B cell (primary cell): ENCODE results near the gene CLEC4G. TPM values are rescaled to one million over a fixed set of nuclear protein-coding genes. Genes with fewer than 3 reads are reported as not detected.

Source experiments
- ATAC-seq: fragments of 200-7000 bp; cut with Tn5 transposase; one replicate; pipeline ENCODE4 v1.10.0; 2021; ENCODE audit warnings: low read depth, mild to moderate bottlenecking, moderate number of reproducible peaks, moderate library complexity
- CTCF ChIA-PET: fragments of 350-600 bp; sonication (Branson Sonifier 250); formaldehyde crosslinking; loops from one replicate; lab custom pipeline; 2021; ENCODE audit warnings: antibody characterized with exemption, inconsistent platforms; lab: Charles Lee
- POLR2A ChIA-PET: fragments of 350-600 bp; sonication (Branson Sonifier 250); formaldehyde crosslinking; loops from one replicate; lab custom pipeline; 2021; ENCODE audit warnings: antibody characterized with exemption; lab: Charles Lee
- DNase-seq: peaks from one replicate; pipeline ENCODE4 v3.0.0; 2013
- H2AFZ ChIP-seq: 2 replicates; pipeline ENCODE4 v1.6.1; 2012; ENCODE audit warnings: mild to moderate bottlenecking, low read depth, low read length; ENCODE audit not compliant: insufficient read depth, poor library complexity, severe bottlenecking
- H3K27ac ChIP-seq, 2 donors: 1 replicate in 1 of 2; 2 replicates in 1 of 2; pipeline ENCODE4 v1.5.1; 2012 to 2013; ENCODE audit warnings: low read length in 2 of 2, mild to moderate bottlenecking in 2 of 2, moderate library complexity in 1 of 2
- H3K27me3 ChIP-seq, 4 experiments: fragments of 200-600 bp in 1 of 4; sonication (generic) in 1 of 4; replicated peaks in 1 of 4; 1 replicate in 2 of 4; 2 replicates in 2 of 4; pipeline versions ENCODE4 v1.6.1 to v1.7.0; 2013 to 2016; ENCODE audit warnings: low read length in 3 of 4, mild to moderate bottlenecking in 2 of 4, mixed read lengths in 1 of 4, moderate library complexity in 1 of 4; ENCODE audit not compliant: insufficient read depth in 4 of 4, control insufficient read depth in 3 of 4; ENCODE audit errors: control extremely low read depth in 1 of 4
- H3K36me3 ChIP-seq, 2 experiments: replicated peaks in 1 of 2; 1 replicate in 1 of 2; 2 replicates in 1 of 2; pipeline versions ENCODE4 v1.6.1 to v1.7.1; 2013; ENCODE audit warnings: low read length in 1 of 2; ENCODE audit not compliant: insufficient read depth in 2 of 2, control insufficient read depth in 1 of 2; ENCODE audit errors: control extremely low read depth in 1 of 2, extremely low read depth in 1 of 2
- H3K4me1 ChIP-seq, 2 donors: fragments of 200-600 bp in 1 of 2; sonication (generic) in 1 of 2; 1 replicate in 1 of 2; 2 replicates in 1 of 2; pipeline versions ENCODE4 v1.5.1 to v1.6.1; 2013 to 2017; ENCODE audit warnings: low read length in 2 of 2; ENCODE audit not compliant: control insufficient read depth in 2 of 2, insufficient read depth in 2 of 2
- H3K4me2 ChIP-seq: replicated peaks from 2 replicates; pipeline ENCODE3; 2012; ENCODE audit warnings: mild to moderate bottlenecking, low read depth, low read length; ENCODE audit not compliant: poor library complexity, severe bottlenecking
- H3K4me3 ChIP-seq, 5 experiments: fragments of 200-600 bp in 1 of 5; sonication (generic) in 1 of 5; 1 replicate in 3 of 5; 2 replicates in 2 of 5; pipeline versions ENCODE4 v1.5.1 to v1.7.0; 2011 to 2016; ENCODE audit warnings: low read length in 4 of 5, mild to moderate bottlenecking in 4 of 5, low read depth in 2 of 5, control low read depth in 1 of 5, moderate library complexity in 1 of 5; ENCODE audit not compliant: insufficient read depth in 1 of 5; ENCODE audit errors: control extremely low read depth in 1 of 5, extremely low read depth in 1 of 5
- H3K79me2 ChIP-seq: fragments of 200-600 bp; sonication (generic); one replicate; pipeline ENCODE4 v1.6.0; 2016; ENCODE audit warnings: low read length; ENCODE audit not compliant: control insufficient read depth, insufficient read depth
- H3K9ac ChIP-seq: fragments of 200-600 bp; sonication (generic); 2 replicates; pipeline ENCODE4 v1.6.1; 2017; ENCODE audit warnings: mild to moderate bottlenecking, low read length, moderate library complexity
- H3K9me3 ChIP-seq, 3 donors: one replicate each; pipeline versions ENCODE4 v1.6.1 to v1.7.1; 2013; ENCODE audit warnings: low read length in 2 of 3; ENCODE audit not compliant: control insufficient read depth in 2 of 3, insufficient read depth in 1 of 3; ENCODE audit errors: control extremely low read depth in 1 of 3
- H4K20me1 ChIP-seq: 2 replicates; pipeline ENCODE4 v1.6.0; 2012; ENCODE audit warnings: mild to moderate bottlenecking, low read length; ENCODE audit not compliant: insufficient read depth, control insufficient read depth, poor library complexity, severe bottlenecking
- H3K27ac Mint-ChIP-seq: one replicate; pipeline ENCODE4 v1.8.0; 2021; ENCODE audit warnings: mixed read lengths
- H3K27me3 Mint-ChIP-seq: one replicate; pipeline ENCODE4 v1.8.0; 2021; ENCODE audit warnings: mixed read lengths
- H3K4me1 Mint-ChIP-seq: one replicate; pipeline ENCODE4 v1.8.0; 2021; ENCODE audit warnings: mixed read lengths
- H3K4me3 Mint-ChIP-seq: one replicate; pipeline ENCODE4 v1.8.0; 2021; ENCODE audit warnings: mixed read lengths
- H3K9me3 Mint-ChIP-seq: one replicate; pipeline ENCODE4 v1.8.0; 2022; ENCODE audit warnings: mixed read lengths; ENCODE audit not compliant: insufficient read depth
- CTCF ChIP-seq: fragments of 200-600 bp; IDR thresholded peaks from one replicate; pipeline ENCODE4 v1.8.0; 2022; ENCODE audit warnings: antibody characterized with exemption, mild to moderate bottlenecking
- EZH2 ChIP-seq: IDR thresholded peaks from 2 replicates; pipeline ENCODE4 v1.6.1; 2012; ENCODE audit warnings: borderline replicate concordance, low read depth, mild to moderate bottlenecking, moderate library complexity, low read length; ENCODE audit not compliant: insufficient read depth, poor library complexity, severe bottlenecking
- WGBS: methylation state at CpG from one replicate; pipeline ENCODE4 v1.1.5; 2013; ENCODE audit warnings: missing lambda C conversion rate; ENCODE audit not compliant: insufficient coverage; 5-methylcytosine and 5-hydroxymethylcytosine counted together
- intact Hi-C: fragments of 100-400 bp; cut with micrococcal nuclease; formaldehyde crosslinking; loops from one replicate; pipeline ENCODE4 v1.10.0; 2022
- polyA plus RNA-seq: library from polyadenylated mRNA; depleted of rRNA; stranded (reverse); fragments of >200 nt; gene quantifications from 2 replicates; pipeline ENCODE4 v1.2.3, GENCODE V29; 2012
- total RNA-seq, 2 donors: library from RNA; stranded (reverse); fragments of 120-200 nt in 1 of 2; gene quantifications; 1 replicate in 1 of 2; 2 replicates in 1 of 2; pipeline versions ENCODE4 v1.2.3 to v1.2.4, GENCODE V29; 2013 to 2022

Gene CLEC4G
- total and polyA plus RNA-seq, 2 donors (not counting 1 experiment from before 2014, with no cell fraction given), result 1.3 TPM; not detected in 1

GRCh38 chr19:7772752-7773291 is 40.9 kb upstream of the CLEC4G start:
- Histone ChIP-seq H3K36me3 (no peaks in the 10 kb centered on the region), H3K27me3 (peaks cover 0 to 6% (median 0%) of the 10 kb centered on the region in 4 experiments), H2AFZ (no peak overlapping the region), H3K4me2 (no peak overlapping the region), H3K4me3 (no peak overlapping the region), H3K9me3 (no peaks in the 10 kb centered on the region), H3K79me2 (no peaks in the 10 kb centered on the region), H3K4me1 (peaks cover 9% of the 10 kb centered on the region in 2 donors), H3K9ac (no peak overlapping the region), H4K20me1 (no peaks in the 10 kb centered on the region), H3K27ac (no peak overlapping the region)
- POLR2A ChIA-PET, result no interaction called here
- DNase-seq, result peak; percentile 50
- ATAC-seq, result no peak
- Mint-ChIP-seq H3K27me3 (peaks cover 29% of the 10 kb centered on the region), H3K4me1 (peaks cover 13% of the 10 kb centered on the region), H3K4me3 (peak overlapping the region; percentile 38), H3K9me3 (no peaks in the 10 kb centered on the region), H3K27ac (no peak overlapping the region)
- intact Hi-C loops, result no loop called here
- CTCF ChIA-PET, result no interaction called here
- TF ChIP-seq EZH2 (no peak), CTCF (no peak)
- WGBS, result 22% methylated on average over 6 of the region's 8 CpGs

GRCh38 chr19:7771072-7771471 is 39.2 kb upstream of the CLEC4G start:
- no peaks in the 10 kb centered on the region for H3K9me3 ChIP-seq
- H3K9ac ChIP-seq, result no peak overlapping the region
- no peak overlapping the region for H3K27ac ChIP-seq
- no peaks in the 10 kb centered on the region for H3K36me3 ChIP-seq
- no peak overlapping the region for H3K27ac Mint-ChIP-seq
- H3K4me2 ChIP-seq, result no peak overlapping the region
- WGBS, result 81% methylated on average over 3 of the region's 8 CpGs
- no peaks in the 10 kb centered on the region for H3K79me2 ChIP-seq
- H3K27me3 ChIP-seq, result peaks cover 0 to 11% (median 1%) of the 10 kb centered on the region in 4 experiments
- H3K4me3 Mint-ChIP-seq, result no peak overlapping the region
- peaks cover 37% of the 10 kb centered on the region for H3K27me3 Mint-ChIP-seq
- ATAC-seq (no peak), DNase-seq (no peak)
- H4K20me1 ChIP-seq, result no peaks in the 10 kb centered on the region
- intact Hi-C loops, result no loop called here
- H3K4me3 ChIP-seq, result no peak overlapping the region
- ChIA-PET POLR2A (no interaction called here), CTCF (interaction anchor here (1.2 to 3.7 kb wide), 2 partner anchors 25 to 28 kb away, joined by 3 to 12 read pairs; no protein-coding TSS in a partner anchor)
- TF ChIP-seq CTCF (no peak), EZH2 (no peak)
- peaks cover 10% of the 10 kb centered on the region for H3K4me1 Mint-ChIP-seq
- no peak overlapping the region for H2AFZ ChIP-seq
- H3K9me3 Mint-ChIP-seq, result no peaks in the 10 kb centered on the region
- peaks cover 9% of the 10 kb centered on the region in 2 donors for H3K4me1 ChIP-seq
